Epithelial cell of esophagus (primary cell): ENCODE measurements around the gene UPK1B.

Experiments used
- DNase-seq: peaks from one replicate; pipeline ENCODE4 v3.0.0; 2010; ENCODE audit warnings: low read depth
- H3K4me3 ChIP-seq: 2 replicates; pipeline ENCODE4 v1.5.1; 2011; ENCODE audit warnings: mild to moderate bottlenecking, low read length, control low read depth
- CTCF ChIP-seq: IDR thresholded peaks from 2 replicates; pipeline ENCODE4 v1.5.1; 2011; ENCODE audit warnings: low read depth, mild to moderate bottlenecking, low read length, control low read depth, inconsistent platforms; ENCODE audit not compliant: insufficient read depth; ENCODE audit errors: missing control alignments

Gene UPK1B

GRCh38 chr3:119176778-119177177 lies 3.4 kb downstream of the UPK1B start:
- no peak for TF ChIP-seq CTCF
- no peak for DNase-seq
- H3K4me3 ChIP-seq: peak overlapping the region; percentile 0

GRCh38 chr3:119177321-119177720 lies 3.9 kb downstream of the UPK1B start:
- H3K4me3 ChIP-seq: no peak overlapping the region
- no peak for TF ChIP-seq CTCF
- peak; percentile 53 for DNase-seq

GRCh38 chr3:119181765-119182164 lies 8.4 kb downstream of the UPK1B start:
- no peak overlapping the region for H3K4me3 ChIP-seq
- DNase-seq: peak; percentile 89
- TF ChIP-seq CTCF: no peak

- TF ChIP-seq CTCF: no peak
- DNase-seq: no peak
- H3K4me3 ChIP-seq: no peak overlapping the region
Observed at GRCh38 chr3:119184111-119184510, 10.7 kb downstream of the UPK1B start.

- TF ChIP-seq CTCF: no peak
- peak; percentile 93 for DNase-seq
Observed at GRCh38 chr3:119184796-119185570, 11.6 kb downstream of the UPK1B start.

GRCh38 chr3:119187266-119187665 lies 13.9 kb downstream of the UPK1B start:
- DNase-seq: no peak
- no peak overlapping the region for H3K4me3 ChIP-seq
- TF ChIP-seq CTCF: no peak

More at GRCh38 chr3:119184796-119185570, 11.6 kb downstream of the UPK1B start:
- no peak overlapping the region for H3K4me3 ChIP-seq

- DNase-seq: no peak
- H3K4me3 ChIP-seq: no peak overlapping the region
- TF ChIP-seq CTCF: no peak
Observed at GRCh38 chr3:119191800-119192199, 18.4 kb downstream of the UPK1B start.
